ENCODE results near the gene MED9. TPM values are rescaled to one million over a fixed set of nuclear protein-coding genes. Genes with fewer than 3 reads are reported as not detected.
A peak's percentile ranks its signal among the peaks of the same experiment; 100 is the strongest.

MED9 gene
- total RNA-seq, 5 donors from 2014 or later (not counting 1 experiment from before 2014, with no cell fraction given), result 16.6 to 20.3 (median 19.1) TPM

DNA sequence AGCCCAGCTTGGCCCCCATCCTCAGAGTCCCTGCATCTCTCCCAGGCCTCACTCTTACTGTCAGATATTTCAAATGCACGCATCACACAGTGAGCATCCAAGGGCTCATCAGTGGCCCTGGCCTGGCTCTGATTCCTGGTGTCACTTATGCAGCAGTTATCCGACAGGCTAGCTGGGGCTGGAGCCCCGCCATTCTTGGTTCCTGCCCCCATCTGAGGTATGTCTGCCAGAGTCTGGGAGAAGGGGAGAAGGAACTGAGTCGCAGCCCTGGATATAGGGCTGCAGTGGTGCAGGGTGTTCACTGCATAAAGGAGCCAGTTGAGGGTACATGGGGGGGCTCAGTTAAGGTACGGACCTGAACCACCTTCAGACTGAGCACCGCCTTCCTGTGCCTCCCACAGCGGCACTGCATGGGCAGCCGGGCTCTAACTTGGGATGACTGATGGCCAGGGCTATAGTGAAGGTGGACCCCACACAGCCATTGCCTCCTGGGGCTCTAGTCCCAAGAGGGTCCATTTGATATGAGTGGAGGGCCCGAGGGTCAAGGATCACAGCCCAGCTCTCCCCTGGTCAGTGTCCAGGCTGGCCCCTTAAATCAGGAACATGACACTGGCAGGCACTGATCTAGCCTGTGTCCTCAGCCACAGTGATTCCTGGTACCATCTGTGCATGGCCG is 21.2 kb downstream of the MED9 start:
- Mint-ChIP-seq H3K4me1 (peaks cover 6 to 16% (median 12%) of the 10 kb centered on the region in 3 donors), H3K9me3 (no peaks in the 10 kb centered on the region), H3K27me3 (peaks cover 5 to 11% of the 10 kb centered on the region in 2 donors), H3K36me3 (no peaks in the 10 kb centered on the region), H3K27ac (no peak overlapping the region), H3K4me3 (peak overlapping the region in 1 of 3 donors; percentile 57)
- WGBS (ENCODE audit: insufficient coverage), result 88% methylated on average over 7 of the region's 10 CpGs
- no peak overlapping the region for H3K4me3 ChIP-seq (ENCODE audit: control insufficient read depth in 1 of 2, extremely low read depth in 1 of 2, low read length in 1 of 2)
- H3K4me1 ChIP-seq (ENCODE audit: control insufficient read depth in 1 of 2, extremely low read depth in 1 of 2, insufficient read depth in 2 of 2, low read length in 2 of 2), result peaks cover 0 to 28% of the 10 kb centered on the region in 2 experiments
- peaks cover 0 to 52% of the 10 kb centered on the region in 2 experiments for H3K27me3 ChIP-seq (replicated peaks in 1 of 2; ENCODE audit: control insufficient read depth in 2 of 2, extremely low read depth in 1 of 2, insufficient read depth in 2 of 2, low read length in 1 of 2)
- H3K9me3 ChIP-seq, result no peaks in the 10 kb centered on the region
- CTCF ChIA-PET, result interaction anchor here in 1 of 2 donors (0.6 to 2.5 kb wide), 2 partner anchors 19 to 144 kb away, joined by 4 to 18 read pairs; no protein-coding TSS in a partner anchor
- no peak for DNase-seq
- no peaks in the 10 kb centered on the region for H3K36me3 ChIP-seq (ENCODE audit: control insufficient read depth in 2 of 2, extremely low read depth in 1 of 2, insufficient read depth in 1 of 2, low read length in 1 of 2)
- no peak for ATAC-seq (replicated peaks in 1 of 4)
- POLR2A ChIA-PET, result no interaction called here
- H3K27ac ChIP-seq (ENCODE audit: low read length), result no peak overlapping the region

GRCh38 chr17:17498606-17499301 is 22.0 kb downstream of the MED9 start:
- Histone ChIP-seq H3K4me3 (ENCODE audit: control insufficient read depth in 1 of 2, extremely low read depth in 1 of 2, low read length in 1 of 2) (no peak overlapping the region), H3K9me3 (no peaks in the 10 kb centered on the region), H3K4me1 (ENCODE audit: control insufficient read depth in 1 of 2, extremely low read depth in 1 of 2, insufficient read depth in 2 of 2, low read length in 2 of 2) (peaks cover 0 to 28% of the 10 kb centered on the region in 2 experiments), H3K27me3 (replicated peaks in 1 of 2; ENCODE audit: control insufficient read depth in 2 of 2, extremely low read depth in 1 of 2, insufficient read depth in 2 of 2, low read length in 1 of 2) (peaks cover 0 to 52% of the 10 kb centered on the region in 2 experiments), H3K36me3 (ENCODE audit: control insufficient read depth in 2 of 2, extremely low read depth in 1 of 2, insufficient read depth in 1 of 2, low read length in 1 of 2) (no peaks in the 10 kb centered on the region), H3K27ac (ENCODE audit: low read length) (no peak overlapping the region)
- no peak for DNase-seq
- Mint-ChIP-seq H3K36me3 (no peaks in the 10 kb centered on the region), H3K4me3 (no peak overlapping the region), H3K9me3 (no peaks in the 10 kb centered on the region), H3K27ac (no peak overlapping the region), H3K27me3 (peaks cover 5 to 12% of the 10 kb centered on the region in 2 donors), H3K4me1 (peaks cover 6 to 16% (median 12%) of the 10 kb centered on the region in 3 donors)
- ChIA-PET POLR2A (no interaction called here), CTCF (no interaction called here)
- 89% methylated on average over 14 of the region's 16 CpGs for WGBS (ENCODE audit: insufficient coverage)
- ATAC-seq (replicated peaks in 1 of 4), result no peak

GRCh38 chr17:17499402-17500145 is 22.8 kb downstream of the MED9 start:
- H3K4me1 ChIP-seq (ENCODE audit: control insufficient read depth in 1 of 2, extremely low read depth in 1 of 2, insufficient read depth in 2 of 2, low read length in 2 of 2), result peaks cover 0 to 28% of the 10 kb centered on the region in 2 experiments
- H3K4me3 Mint-ChIP-seq, result no peak overlapping the region
- peaks cover 6 to 14% (median 12%) of the 10 kb centered on the region in 3 donors for H3K4me1 Mint-ChIP-seq
- H3K27ac ChIP-seq (ENCODE audit: low read length), result no peak overlapping the region
- H3K9me3 ChIP-seq, result no peaks in the 10 kb centered on the region
- H3K36me3 ChIP-seq (ENCODE audit: control insufficient read depth in 2 of 2, extremely low read depth in 1 of 2, insufficient read depth in 1 of 2, low read length in 1 of 2), result no peaks in the 10 kb centered on the region
- H3K27me3 ChIP-seq (replicated peaks in 1 of 2; ENCODE audit: control insufficient read depth in 2 of 2, extremely low read depth in 1 of 2, insufficient read depth in 2 of 2, low read length in 1 of 2), result peaks cover 0 to 49% of the 10 kb centered on the region in 2 experiments
- no peak overlapping the region for H3K4me3 ChIP-seq (ENCODE audit: control insufficient read depth in 1 of 2, extremely low read depth in 1 of 2, low read length in 1 of 2)
- ChIA-PET CTCF (interaction anchor here in 1 of 2 donors (0.7 kb wide), 1 partner anchor 445 kb away, joined by 3 read pairs; no protein-coding TSS in a partner anchor), POLR2A (no interaction called here)
- no peaks in the 10 kb centered on the region for H3K36me3 Mint-ChIP-seq
- ATAC-seq (replicated peaks in 1 of 4) (no peak), DNase-seq (no peak)
- H3K27ac Mint-ChIP-seq, result no peak overlapping the region
- peaks cover 5 to 12% of the 10 kb centered on the region in 2 donors for H3K27me3 Mint-ChIP-seq
- 90% methylated on average over 11 of the region's 17 CpGs for WGBS (ENCODE audit: insufficient coverage)
- H3K9me3 Mint-ChIP-seq, result no peaks in the 10 kb centered on the region

- 82% methylated on average over 14 of the region's 14 CpGs for WGBS (ENCODE audit: insufficient coverage)
- Histone ChIP-seq H3K36me3 (ENCODE audit: control insufficient read depth in 2 of 2, extremely low read depth in 1 of 2, insufficient read depth in 1 of 2, low read length in 1 of 2) (no peaks in the 10 kb centered on the region), H3K4me3 (ENCODE audit: control insufficient read depth in 1 of 2, extremely low read depth in 1 of 2, low read length in 1 of 2) (no peak overlapping the region), H3K4me1 (ENCODE audit: control insufficient read depth in 1 of 2, extremely low read depth in 1 of 2, insufficient read depth in 2 of 2, low read length in 2 of 2) (peaks cover 0 to 14% of the 10 kb centered on the region in 2 experiments), H3K27ac (ENCODE audit: low read length) (no peak overlapping the region), H3K9me3 (no peaks in the 10 kb centered on the region), H3K27me3 (replicated peaks in 1 of 2; ENCODE audit: control insufficient read depth in 2 of 2, extremely low read depth in 1 of 2, insufficient read depth in 2 of 2, low read length in 1 of 2) (peaks cover 0 to 38% of the 10 kb centered on the region in 2 experiments)
- Mint-ChIP-seq H3K36me3 (no peaks in the 10 kb centered on the region), H3K27ac (no peak overlapping the region), H3K27me3 (peaks cover 0 to 7% of the 10 kb centered on the region in 2 donors), H3K4me3 (no peak overlapping the region), H3K9me3 (no peaks in the 10 kb centered on the region), H3K4me1 (peaks cover 0 to 5% (median 4%) of the 10 kb centered on the region in 3 donors)
- ChIA-PET POLR2A (no interaction called here), CTCF (no interaction called here)
- ATAC-seq (replicated peaks in 1 of 4) (no peak), DNase-seq (peak in 3 of 35 experiments; percentile 24 to 44 (median 38))
Observed at GRCh38 chr17:17500999-17501605, 24.3 kb downstream of the MED9 start.

- Mint-ChIP-seq H3K4me3 (no peak overlapping the region), H3K36me3 (no peaks in the 10 kb centered on the region), H3K27me3 (peaks cover 0 to 7% of the 10 kb centered on the region in 2 donors), H3K9me3 (no peaks in the 10 kb centered on the region), H3K4me1 (no peaks in the 10 kb centered on the region), H3K27ac (no peak overlapping the region)
- CTCF ChIA-PET, result no interaction called here
- 90% methylated on average over 21 of the region's 21 CpGs for WGBS (ENCODE audit: insufficient coverage)
- DNase-seq (no peak), ATAC-seq (replicated peaks in 1 of 4) (no peak)
- Histone ChIP-seq H3K4me3 (ENCODE audit: control insufficient read depth in 1 of 2, extremely low read depth in 1 of 2, low read length in 1 of 2) (no peak overlapping the region), H3K36me3 (ENCODE audit: control insufficient read depth in 2 of 2, extremely low read depth in 1 of 2, insufficient read depth in 1 of 2, low read length in 1 of 2) (no peaks in the 10 kb centered on the region), H3K27me3 (replicated peaks in 1 of 2; ENCODE audit: control insufficient read depth in 2 of 2, extremely low read depth in 1 of 2, insufficient read depth in 2 of 2, low read length in 1 of 2) (peaks cover 0 to 27% of the 10 kb centered on the region in 2 experiments), H3K9me3 (no peaks in the 10 kb centered on the region), H3K4me1 (ENCODE audit: control insufficient read depth in 1 of 2, extremely low read depth in 1 of 2, insufficient read depth in 2 of 2, low read length in 2 of 2) (no peaks in the 10 kb centered on the region), H3K27ac (ENCODE audit: low read length) (no peak overlapping the region)
- POLR2A ChIA-PET, result no interaction called here
Observed at GRCh38 chr17:17502741-17503565, 26.2 kb downstream of the MED9 start.
